ENCODE data around the gene MEG3. TPM values are rescaled to one million over a fixed set of nuclear protein-coding genes. Genes with fewer than 3 reads are reported as not detected.

The MEG3 gene
- 0.55 TPM for polyA plus RNA-seq (2013, experiment 1 of 2)
- 0.41 TPM for polyA plus RNA-seq (2013, experiment 2 of 2)

- Histone ChIP-seq H3K4me2 (ENCODE audit: low read length) (no peak within 1 kb of the TSS), H3K18ac (ENCODE audit: low read length) (no peak within 1 kb of the TSS), H2BK15ac (replicated peaks; ENCODE audit: low read depth) (no peak within 1 kb of the TSS), H3K4me1 (ENCODE audit: control insufficient read depth, low read depth, low read length) (peaks cover 5% of the 10 kb centered on the region), H2BK5ac (ENCODE audit: low read length) (no peak within 1 kb of the TSS), H3K79me1 (ENCODE audit: low read length) (no peaks in the 10 kb centered on the region), H3K4ac (ENCODE audit: low read depth, low read length) (no peak within 1 kb of the TSS), H3K4me3 (ENCODE audit: low read length) (no peak within 1 kb of the TSS), H4K8ac (ENCODE audit: low read depth, low read length) (no peak within 1 kb of the TSS), H2AK5ac (ENCODE audit: low read length) (no peak within 1 kb of the TSS), H4K5ac (ENCODE audit: low read length) (no peak within 1 kb of the TSS), H3K27me3 (ENCODE audit: insufficient read depth, low read length, poor library complexity) (no peaks in the 10 kb centered on the region), H3K23ac (ENCODE audit: low read length) (no peak within 1 kb of the TSS), H2BK120ac (ENCODE audit: low read depth, low read length) (no peak within 1 kb of the TSS), H3K9ac (ENCODE audit: low read length) (no peak within 1 kb of the TSS), H3K79me2 (ENCODE audit: control insufficient read depth, insufficient read depth, low read length) (no peaks in the 10 kb centered on the region), H3K27ac (ENCODE audit: low read depth, low read length) (no peak within 1 kb of the TSS), H3K36me3 (ENCODE audit: control insufficient read depth, insufficient read depth, low read length) (no peaks in the 10 kb centered on the region), H3K56ac (ENCODE audit: low read length) (no peak within 1 kb of the TSS)
- no peak for DNase-seq
- no CpG with 5 or more reads among the region's 39 CpGs for WGBS (ENCODE audit: extremely low coverage, insufficient coverage, low lambda C conversion rate)
Measured at GRCh38 chr14:100825713-100826331, at the start of gene MEG3. Gene MEG3 (plus strand): TSS chr14:100826118.

GRCh38 chr14:100776681-100777365 is 49.1 kb upstream of the MEG3 start:
- Histone ChIP-seq H3K4me1 (ENCODE audit: control insufficient read depth, low read depth, low read length) (no peaks in the 10 kb centered on the region), H4K5ac (ENCODE audit: low read length) (no peak overlapping the region), H3K9ac (ENCODE audit: low read length) (no peak overlapping the region), H3K23ac (ENCODE audit: low read length) (no peak overlapping the region), H3K79me2 (ENCODE audit: control insufficient read depth, insufficient read depth, low read length) (no peaks in the 10 kb centered on the region), H3K56ac (ENCODE audit: low read length) (no peak overlapping the region), H3K36me3 (ENCODE audit: control insufficient read depth, insufficient read depth, low read length) (no peaks in the 10 kb centered on the region), H3K27me3 (ENCODE audit: insufficient read depth, low read length, poor library complexity) (no peaks in the 10 kb centered on the region), H2BK15ac (replicated peaks; ENCODE audit: low read depth) (no peak overlapping the region), H3K18ac (ENCODE audit: low read length) (no peak overlapping the region), H3K79me1 (ENCODE audit: low read length) (no peaks in the 10 kb centered on the region), H2BK5ac (ENCODE audit: low read length) (no peak overlapping the region), H2BK120ac (ENCODE audit: low read depth, low read length) (no peak overlapping the region), H3K4me3 (ENCODE audit: low read length) (no peak overlapping the region), H3K4ac (ENCODE audit: low read depth, low read length) (no peak overlapping the region), H2AK5ac (ENCODE audit: low read length) (no peak overlapping the region), H3K27ac (ENCODE audit: low read depth, low read length) (no peak overlapping the region), H3K4me2 (ENCODE audit: low read length) (no peak overlapping the region), H4K8ac (ENCODE audit: low read depth, low read length) (no peak overlapping the region)
- no peak for DNase-seq
- no CpG with 5 or more reads among the region's 14 CpGs for WGBS (ENCODE audit: extremely low coverage, insufficient coverage, low lambda C conversion rate)

DNA sequence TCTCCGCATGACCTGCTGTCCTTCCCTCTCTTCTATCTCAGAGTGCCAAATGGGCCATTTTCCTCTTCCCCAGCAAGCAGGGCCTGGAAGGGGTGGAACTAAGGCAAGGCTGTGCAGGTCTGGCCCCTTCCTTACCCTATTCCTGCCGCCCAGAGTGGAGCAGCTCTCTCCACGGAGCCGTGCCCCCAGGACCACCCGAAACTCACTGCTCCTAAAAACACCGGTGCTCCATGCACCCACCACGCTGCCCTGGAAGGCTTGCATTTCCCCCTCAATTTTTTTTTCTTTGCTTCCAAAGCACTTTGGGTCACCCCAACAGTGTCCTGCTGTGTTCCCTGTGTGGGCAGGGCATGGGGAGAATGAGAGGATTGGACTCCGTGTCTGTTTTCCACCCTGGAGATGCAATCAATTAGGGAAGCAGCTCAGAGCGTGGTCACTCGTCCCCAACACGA is 48.5 kb upstream of the MEG3 start:
- Histone ChIP-seq H3K4ac (ENCODE audit: low read depth, low read length) (no peak overlapping the region), H3K27me3 (ENCODE audit: insufficient read depth, low read length, poor library complexity) (no peaks in the 10 kb centered on the region), H3K79me2 (ENCODE audit: control insufficient read depth, insufficient read depth, low read length) (no peaks in the 10 kb centered on the region), H3K4me3 (ENCODE audit: low read length) (no peak overlapping the region), H3K36me3 (ENCODE audit: control insufficient read depth, insufficient read depth, low read length) (no peaks in the 10 kb centered on the region), H3K56ac (ENCODE audit: low read length) (no peak overlapping the region), H2BK5ac (ENCODE audit: low read length) (no peak overlapping the region), H3K9ac (ENCODE audit: low read length) (no peak overlapping the region), H3K27ac (ENCODE audit: low read depth, low read length) (no peak overlapping the region), H3K23ac (ENCODE audit: low read length) (no peak overlapping the region), H4K5ac (ENCODE audit: low read length) (no peak overlapping the region), H3K4me1 (ENCODE audit: control insufficient read depth, low read depth, low read length) (no peaks in the 10 kb centered on the region), H4K8ac (ENCODE audit: low read depth, low read length) (no peak overlapping the region), H3K4me2 (ENCODE audit: low read length) (no peak overlapping the region), H2BK15ac (replicated peaks; ENCODE audit: low read depth) (no peak overlapping the region), H2AK5ac (ENCODE audit: low read length) (no peak overlapping the region), H3K79me1 (ENCODE audit: low read length) (no peaks in the 10 kb centered on the region), H2BK120ac (ENCODE audit: low read depth, low read length) (no peak overlapping the region), H3K18ac (ENCODE audit: low read length) (no peak overlapping the region)
- WGBS (ENCODE audit: extremely low coverage, insufficient coverage, low lambda C conversion rate): no CpG with 5 or more reads among the region's 11 CpGs
- no peak for DNase-seq

DNA sequence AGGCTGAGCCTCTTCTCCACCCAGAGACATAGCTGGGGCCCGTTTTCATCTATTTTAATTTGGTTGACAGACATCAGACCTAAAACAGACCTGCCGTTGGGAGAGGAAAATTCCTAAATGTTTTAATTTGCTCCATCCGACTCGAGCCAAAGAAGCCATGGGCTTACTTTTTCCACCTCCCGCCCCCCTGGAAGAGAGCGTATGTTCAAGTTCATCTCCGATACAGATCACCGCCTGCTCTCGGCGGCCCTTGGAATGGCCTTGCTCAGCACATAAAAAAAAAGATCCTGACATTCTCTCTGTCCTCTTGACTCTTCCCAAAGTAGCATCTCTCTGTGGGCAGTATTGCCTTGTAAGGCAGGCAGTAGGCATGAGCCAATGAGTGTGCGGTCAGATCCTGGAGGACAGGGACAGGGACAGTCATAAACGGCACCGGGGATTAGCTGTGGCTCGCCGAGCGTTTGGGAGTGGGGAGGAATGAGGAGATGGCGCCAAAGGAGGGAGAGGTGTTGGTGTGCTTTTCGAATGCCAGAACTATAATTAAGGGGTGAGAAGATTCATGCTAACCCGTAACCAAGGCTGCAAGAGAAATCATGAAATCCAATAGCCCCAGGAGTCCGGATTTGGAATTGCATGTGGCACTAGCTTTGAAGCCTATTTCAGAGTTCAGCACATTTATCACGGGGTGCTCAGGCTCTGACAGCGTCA is 47.9 kb upstream of the MEG3 start:
- no peak overlapping the region for H3K27ac ChIP-seq (ENCODE audit: low read depth, low read length)
- H3K79me2 ChIP-seq (ENCODE audit: control insufficient read depth, insufficient read depth, low read length): no peaks in the 10 kb centered on the region
- no peak overlapping the region for H2BK120ac ChIP-seq (ENCODE audit: low read depth, low read length)

DNA sequence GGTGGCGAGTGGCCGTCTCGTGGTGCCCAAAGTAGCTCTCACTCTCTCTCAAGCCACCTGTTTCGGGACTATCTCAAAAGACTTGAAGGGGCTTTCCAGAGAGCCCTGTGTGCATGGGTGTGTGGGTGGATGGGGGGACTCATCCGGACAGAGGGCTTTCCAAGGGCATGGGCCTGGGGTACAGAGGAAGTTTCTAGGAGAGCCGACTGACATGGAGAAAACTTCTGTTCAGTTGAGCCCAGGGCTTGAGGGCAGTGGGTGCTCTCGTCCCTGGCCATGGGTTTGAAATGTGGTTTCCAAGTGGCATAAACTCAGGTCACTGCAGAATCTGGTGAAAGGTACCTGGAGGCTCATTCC is 47.4 kb upstream of the MEG3 start:
- DNase-seq: no peak
- H3K9ac ChIP-seq (ENCODE audit: low read length): no peak overlapping the region
- H2BK120ac ChIP-seq (ENCODE audit: low read depth, low read length): no peak overlapping the region
- no CpG with 5 or more reads among the region's 7 CpGs for WGBS (ENCODE audit: extremely low coverage, insufficient coverage, low lambda C conversion rate)
- H2AK5ac ChIP-seq (ENCODE audit: low read length): no peak overlapping the region
- no peak overlapping the region for H3K4me3 ChIP-seq (ENCODE audit: low read length)
- H3K27ac ChIP-seq (ENCODE audit: low read depth, low read length): no peak overlapping the region
- H3K79me2 ChIP-seq (ENCODE audit: control insufficient read depth, insufficient read depth, low read length): no peaks in the 10 kb centered on the region
- H2BK5ac ChIP-seq (ENCODE audit: low read length): no peak overlapping the region
- no peak overlapping the region for H3K4me2 ChIP-seq (ENCODE audit: low read length)
- H3K23ac ChIP-seq (ENCODE audit: low read length): no peak overlapping the region
- no peak overlapping the region for H3K18ac ChIP-seq (ENCODE audit: low read length)
- H3K4me1 ChIP-seq (ENCODE audit: control insufficient read depth, low read depth, low read length): no peaks in the 10 kb centered on the region
- H4K5ac ChIP-seq (ENCODE audit: low read length): no peak overlapping the region
- H2BK15ac ChIP-seq (replicated peaks; ENCODE audit: low read depth): no peak overlapping the region
- H3K27me3 ChIP-seq (ENCODE audit: insufficient read depth, low read length, poor library complexity): no peaks in the 10 kb centered on the region
- no peak overlapping the region for H3K56ac ChIP-seq (ENCODE audit: low read length)
- no peaks in the 10 kb centered on the region for H3K79me1 ChIP-seq (ENCODE audit: low read length)
- H3K4ac ChIP-seq (ENCODE audit: low read depth, low read length): no peak overlapping the region
- no peak overlapping the region for H4K8ac ChIP-seq (ENCODE audit: low read depth, low read length)
- H3K36me3 ChIP-seq (ENCODE audit: control insufficient read depth, insufficient read depth, low read length): no peaks in the 10 kb centered on the region

More for the DNA sequence above, 47.9 kb upstream of the MEG3 start:
- Histone ChIP-seq H3K4ac (ENCODE audit: low read depth, low read length) (no peak overlapping the region), H3K36me3 (ENCODE audit: control insufficient read depth, insufficient read depth, low read length) (no peaks in the 10 kb centered on the region), H3K9ac (ENCODE audit: low read length) (no peak overlapping the region), H3K79me1 (ENCODE audit: low read length) (no peaks in the 10 kb centered on the region), H2BK5ac (ENCODE audit: low read length) (no peak overlapping the region), H3K27me3 (ENCODE audit: insufficient read depth, low read length, poor library complexity) (no peaks in the 10 kb centered on the region), H4K8ac (ENCODE audit: low read depth, low read length) (no peak overlapping the region), H3K23ac (ENCODE audit: low read length) (no peak overlapping the region), H3K56ac (ENCODE audit: low read length) (no peak overlapping the region), H2AK5ac (ENCODE audit: low read length) (no peak overlapping the region), H2BK15ac (replicated peaks; ENCODE audit: low read depth) (no peak overlapping the region), H3K4me2 (ENCODE audit: low read length) (no peak overlapping the region), H3K4me1 (ENCODE audit: control insufficient read depth, low read depth, low read length) (no peaks in the 10 kb centered on the region), H3K4me3 (ENCODE audit: low read length) (no peak overlapping the region), H4K5ac (ENCODE audit: low read length) (no peak overlapping the region), H3K18ac (ENCODE audit: low read length) (no peak overlapping the region)
- no CpG with 5 or more reads among the region's 22 CpGs for WGBS (ENCODE audit: extremely low coverage, insufficient coverage, low lambda C conversion rate)
- DNase-seq: no peak

Measured in mesendoderm (in vitro differentiated cells).